M059J (cell line): ENCODE data around the gene HNRNPCL4. TPM values are rescaled to one million over a fixed set of nuclear protein-coding genes. Genes with fewer than 3 reads are reported as not detected.
"Not testable (repeated sequence)": the region's sequence is repeated elsewhere in the genome, so short reads cannot be mapped to it uniquely, and the experiment has no call there.

Experiments used
- DNase-seq: peaks from one replicate; pipeline ENCODE4 v3.0.0-alpha.2; 2012; ENCODE audit warnings: low read depth
- total RNA-seq: library from RNA; depleted of rRNA; stranded (reverse); fragments of >200 nt; shearing (Covaris generic); gene quantifications from 2 replicates; pipeline ENCODE4 v1.2.3, GENCODE V29; 2014; rRNA removed

The HNRNPCL4 gene
- not detected in 2 replicates for total RNA-seq

DNA sequence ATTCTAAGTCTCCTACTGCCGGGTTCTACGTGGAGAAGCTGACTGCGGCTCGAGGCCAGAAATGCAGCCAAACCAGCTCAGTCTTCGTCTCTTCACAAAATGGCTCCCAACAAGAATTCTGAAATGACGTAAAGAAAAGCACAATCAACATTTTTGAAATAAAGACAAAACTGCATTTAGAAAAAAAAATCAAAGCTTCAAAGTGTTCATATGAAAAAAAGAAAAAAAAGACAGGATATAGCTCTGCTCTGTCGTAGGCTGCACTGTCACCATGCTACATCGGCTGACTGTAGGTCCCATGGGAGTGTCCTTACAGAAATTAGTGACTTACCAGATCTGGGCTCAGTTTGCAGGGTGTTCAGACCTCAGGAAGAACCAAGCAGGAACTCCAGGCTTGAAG lies at the start of gene HNRNPCL4:
TSS of gene HNRNPCL4 (minus strand) at position 101 of the 400 bp plus-strand sequence. CDS start 164 bp downstream, outside the sequence.
- DNase-seq, result not testable (repeated sequence)

DNA sequence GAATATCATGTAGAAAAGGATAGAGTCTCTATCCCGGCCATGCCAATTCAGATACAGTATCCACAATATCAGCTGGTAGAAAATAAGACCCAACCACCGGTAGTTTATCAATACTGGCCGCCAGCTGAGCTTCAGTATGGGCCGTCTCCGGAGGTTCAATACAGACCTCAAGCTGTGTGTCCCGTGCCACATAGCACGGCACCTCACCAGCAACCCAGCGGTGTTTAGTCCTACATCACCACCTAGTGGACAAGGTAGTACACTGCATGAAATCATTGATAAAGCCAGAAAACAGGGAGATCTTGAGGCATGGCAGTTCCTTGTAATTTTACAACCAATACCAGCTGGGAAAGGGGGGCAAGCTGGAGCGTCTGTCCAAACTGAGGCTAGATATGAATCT lies 43.3 kb upstream of the HNRNPCL4 start:
- not testable (repeated sequence) for DNase-seq

DNA sequence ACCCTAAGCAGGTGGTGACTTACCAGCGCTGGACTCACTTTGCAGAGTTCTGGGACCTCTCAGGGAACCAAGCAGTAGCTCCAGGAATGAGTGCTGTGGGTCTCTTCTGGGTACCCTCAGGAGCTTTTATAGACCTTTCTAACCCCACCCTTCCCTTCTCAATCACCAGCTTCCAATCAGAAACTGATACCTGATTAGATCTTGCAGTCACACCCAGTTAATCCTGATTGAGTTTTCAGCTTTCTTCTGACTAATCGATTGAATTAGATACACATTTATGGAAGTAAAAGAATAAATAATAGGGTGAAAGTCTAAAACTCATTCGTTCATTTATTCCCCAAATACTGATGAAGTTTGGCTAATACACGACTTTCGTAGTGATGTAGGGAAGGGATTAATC lies 35.9 kb upstream of the HNRNPCL4 start, which contains the start of gene PRAMEF13:
TSS of gene PRAMEF13 (minus strand) at position 101 of the 400 bp plus-strand sequence. CDS start 1,820 bp downstream, outside the sequence.
- DNase-seq, result not testable (repeated sequence)

DNA sequence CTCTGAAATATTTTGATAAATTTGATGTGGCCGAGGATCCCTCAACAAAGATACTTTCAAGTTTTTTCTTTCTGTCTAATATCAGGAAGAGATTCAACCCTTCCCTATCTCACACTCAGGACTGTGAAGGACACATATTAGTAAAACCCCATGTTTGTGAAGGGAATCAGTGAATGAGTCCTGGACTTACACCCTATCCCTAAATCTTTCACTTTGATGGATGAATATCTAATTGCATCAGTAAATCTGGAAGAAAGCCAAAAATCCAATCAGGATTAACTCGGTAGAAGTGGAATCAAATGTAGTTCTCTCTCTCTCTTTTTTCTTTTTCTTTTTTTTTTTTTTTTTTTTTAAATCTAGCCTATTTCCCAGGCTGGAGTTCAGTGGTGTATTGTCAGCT lies 6.1 kb upstream of the HNRNPCL4 start, which contains the start of gene PRAMEF9:
TSS of gene PRAMEF9 (plus strand) at position 301 of the 400 bp plus-strand sequence. CDS start 3,433 bp downstream, outside the sequence.
- not testable (repeated sequence) for DNase-seq

DNA sequence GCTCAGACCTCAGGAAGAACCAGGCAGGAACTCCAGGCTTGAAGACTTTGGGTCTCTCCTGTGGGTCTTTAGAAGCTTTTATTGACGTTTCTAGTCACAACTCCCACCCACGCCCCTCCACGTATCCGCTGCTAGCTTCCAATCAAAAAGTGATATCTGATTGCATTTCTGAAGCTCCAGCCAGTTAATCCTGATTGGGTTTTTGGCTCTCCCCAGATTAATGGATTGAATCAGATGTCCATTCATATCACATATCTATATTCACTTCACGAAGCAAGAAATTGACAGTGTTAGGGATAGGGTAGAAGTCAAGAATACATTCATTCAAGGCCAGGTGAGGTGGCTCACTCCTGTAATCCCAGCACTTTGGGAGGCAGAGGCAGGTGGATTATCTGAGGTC lies 9.5 kb downstream of the HNRNPCL4 start, which contains the start of gene PRAMEF26:
TSS of gene PRAMEF26 (minus strand) at position 101 of the 400 bp plus-strand sequence. CDS start 2,914 bp downstream, outside the sequence.
- not testable (repeated sequence) for DNase-seq

DNA sequence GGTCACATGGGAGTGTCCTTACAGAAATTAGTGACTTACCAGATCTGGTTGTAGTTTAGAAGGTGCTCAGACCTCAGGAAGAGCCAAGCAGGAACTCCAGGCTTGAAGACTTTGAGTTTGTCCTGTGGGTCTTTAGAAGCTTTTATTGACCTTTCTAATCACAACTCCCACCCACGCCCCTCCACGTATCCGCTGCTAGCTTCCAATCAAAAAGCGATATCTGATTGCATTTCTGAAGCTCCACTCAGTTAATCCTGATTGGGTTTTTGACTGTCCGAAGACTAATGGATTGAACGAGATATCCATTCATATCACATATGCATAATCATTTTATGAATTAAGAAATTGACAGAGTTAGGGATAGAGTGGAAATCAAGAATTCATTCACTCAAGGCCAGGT lies 48.7 kb downstream of the HNRNPCL4 start, which contains the start of gene HNRNPCL2:
TSS of gene HNRNPCL2 (minus strand) at position 101 of the 400 bp plus-strand sequence. CDS start 454 bp downstream, outside the sequence.
- DNase-seq, result not testable (repeated sequence)

Other genes starting within 250 kb of the HNRNPCL4 start
- gene PRAMEF7, start 249.0 kb downstream of the HNRNPCL4 start, total RNA-seq, result not detected in 2 replicates
- not detected in 2 replicates for gene PRAMEF6, start 218.1 kb downstream of the HNRNPCL4 start, total RNA-seq
- gene PRAMEF27, start 109.1 kb downstream of the HNRNPCL4 start, total RNA-seq, result not detected in 2 replicates
- gene HNRNPCL3, start 104.9 kb downstream of the HNRNPCL4 start, total RNA-seq, result not detected in 2 replicates
- not detected in 2 replicates for gene PRAMEF25, start 94.9 kb downstream of the HNRNPCL4 start, total RNA-seq
- gene HNRNPCL2, start 48.8 kb downstream of the HNRNPCL4 start, total RNA-seq, result not detected in 2 replicates
- gene PRAMEF26, start 9.6 kb downstream of the HNRNPCL4 start, total RNA-seq, result not detected in 2 replicates
- gene PRAMEF9, start 6.2 kb upstream of the HNRNPCL4 start, total RNA-seq, result not detected in 2 replicates
- gene PRAMEF13, start 35.8 kb upstream of the HNRNPCL4 start, total RNA-seq, result not detected in 2 replicates
- not detected in 2 replicates for gene PRAMEF18, start 60.5 kb upstream of the HNRNPCL4 start, total RNA-seq
- not detected in 2 replicates for gene PRAMEF5, start 88.6 kb upstream of the HNRNPCL4 start, total RNA-seq
- gene PRAMEF8, start 119.5 kb upstream of the HNRNPCL4 start, total RNA-seq, result not detected in 2 replicates
- gene PRAMEF33, start 137.9 kb upstream of the HNRNPCL4 start, total RNA-seq, result not detected in 2 replicates
- not detected in 2 replicates for gene PRAMEF15, start 149.9 kb upstream of the HNRNPCL4 start, total RNA-seq
- gene PRAMEF14, start 181.5 kb upstream of the HNRNPCL4 start, total RNA-seq, result not detected in 2 replicates
- not detected in 2 replicates for gene PRAMEF19, start 206.3 kb upstream of the HNRNPCL4 start, total RNA-seq
- gene PRAMEF17, start 224.0 kb upstream of the HNRNPCL4 start, total RNA-seq, result not detected in 2 replicates
- not detected in 2 replicates for gene PRAMEF20, start 244.8 kb upstream of the HNRNPCL4 start, total RNA-seq